IPS-20b (cell line): ENCODE measurements around the gene BPIFB2.

Experiments
- H3K27ac ChIP-seq: one replicate; pipeline ENCODE4 v1.5.1; 2013; ENCODE audit warnings: low read length
- H3K27me3 ChIP-seq: 2 replicates; pipeline ENCODE4 v1.6.1; 2013; ENCODE audit warnings: mild to moderate bottlenecking, low read length, inconsistent platforms; ENCODE audit not compliant: insufficient read depth
- H3K36me3 ChIP-seq: 2 replicates; pipeline ENCODE4 v1.6.1; 2013; ENCODE audit warnings: low read depth, mild to moderate bottlenecking, inconsistent platforms, low read length, moderate library complexity; ENCODE audit not compliant: insufficient read depth
- H3K4me1 ChIP-seq: 2 replicates; pipeline ENCODE4 v1.6.1; 2013; ENCODE audit warnings: mild to moderate bottlenecking, control low read depth, inconsistent platforms, low read length, moderate library complexity; ENCODE audit not compliant: insufficient read depth
- H3K4me3 ChIP-seq: 2 replicates; pipeline ENCODE4 v1.5.1; 2013; ENCODE audit warnings: mild to moderate bottlenecking, low read length, inconsistent platforms
- H3K9ac ChIP-seq: 2 replicates; pipeline ENCODE4 v1.6.1; 2013; ENCODE audit warnings: low read depth, mild to moderate bottlenecking, inconsistent platforms, low read length, moderate library complexity
- H3K9me3 ChIP-seq: 2 replicates; pipeline ENCODE4 v1.6.1; 2013; ENCODE audit warnings: mild to moderate bottlenecking, low read depth, low read length, inconsistent platforms; ENCODE audit not compliant: insufficient read depth

BPIFB2 gene

GRCh38 chr20:33013701-33014326 lies 6.3 kb downstream of the BPIFB2 start:
- Histone ChIP-seq H3K4me3 (no peak overlapping the region), H3K9ac (no peak overlapping the region), H3K9me3 (no peaks in the 10 kb centered on the region), H3K36me3 (no peaks in the 10 kb centered on the region), H3K4me1 (no peaks in the 10 kb centered on the region), H3K27me3 (no peaks in the 10 kb centered on the region), H3K27ac (no peak overlapping the region)

GRCh38 chr20:33014336-33015113 lies 7.0 kb downstream of the BPIFB2 start:
- Histone ChIP-seq H3K4me1 (no peaks in the 10 kb centered on the region), H3K9me3 (no peaks in the 10 kb centered on the region), H3K9ac (no peak overlapping the region), H3K4me3 (no peak overlapping the region), H3K27me3 (no peaks in the 10 kb centered on the region), H3K36me3 (no peaks in the 10 kb centered on the region), H3K27ac (no peak overlapping the region)

GRCh38 chr20:33015114-33015484 lies 7.6 kb downstream of the BPIFB2 start:
- no peaks in the 10 kb centered on the region for H3K4me1 ChIP-seq
- no peaks in the 10 kb centered on the region for H3K9me3 ChIP-seq
- no peak overlapping the region for H3K9ac ChIP-seq
- no peaks in the 10 kb centered on the region for H3K36me3 ChIP-seq
- no peak overlapping the region for H3K4me3 ChIP-seq
- no peak overlapping the region for H3K27ac ChIP-seq
- H3K27me3 ChIP-seq = no peaks in the 10 kb centered on the region

GRCh38 chr20:33015700-33016580 lies 8.4 kb downstream of the BPIFB2 start:
- Histone ChIP-seq H3K9me3 (no peaks in the 10 kb centered on the region), H3K4me3 (no peak overlapping the region), H3K36me3 (no peaks in the 10 kb centered on the region), H3K27me3 (no peaks in the 10 kb centered on the region), H3K4me1 (no peaks in the 10 kb centered on the region), H3K27ac (no peak overlapping the region), H3K9ac (no peak overlapping the region)

GRCh38 chr20:33016581-33017109 lies 9.1 kb downstream of the BPIFB2 start:
- Histone ChIP-seq H3K9me3 (no peaks in the 10 kb centered on the region), H3K27ac (no peak overlapping the region), H3K4me3 (no peak overlapping the region), H3K27me3 (no peaks in the 10 kb centered on the region), H3K4me1 (no peaks in the 10 kb centered on the region), H3K9ac (no peak overlapping the region), H3K36me3 (no peaks in the 10 kb centered on the region)

- no peak overlapping the region for H3K9ac ChIP-seq
- no peaks in the 10 kb centered on the region for H3K27me3 ChIP-seq
- H3K36me3 ChIP-seq = no peaks in the 10 kb centered on the region
- H3K4me3 ChIP-seq = no peak overlapping the region
- no peak overlapping the region for H3K27ac ChIP-seq
- no peaks in the 10 kb centered on the region for H3K9me3 ChIP-seq
- no peaks in the 10 kb centered on the region for H3K4me1 ChIP-seq
Observed at GRCh38 chr20:33017542-33017941, 10.0 kb downstream of the BPIFB2 start.

GRCh38 chr20:33018169-33018931 lies 10.8 kb downstream of the BPIFB2 start:
- Histone ChIP-seq H3K9me3 (no peaks in the 10 kb centered on the region), H3K4me1 (no peaks in the 10 kb centered on the region), H3K27ac (no peak overlapping the region), H3K27me3 (no peaks in the 10 kb centered on the region), H3K36me3 (no peaks in the 10 kb centered on the region), H3K4me3 (no peak overlapping the region), H3K9ac (no peak overlapping the region)

- no peaks in the 10 kb centered on the region for H3K27me3 ChIP-seq
- no peaks in the 10 kb centered on the region for H3K36me3 ChIP-seq
- no peak overlapping the region for H3K4me3 ChIP-seq
- no peak overlapping the region for H3K27ac ChIP-seq
- no peaks in the 10 kb centered on the region for H3K9me3 ChIP-seq
- no peak overlapping the region for H3K9ac ChIP-seq
- H3K4me1 ChIP-seq = no peaks in the 10 kb centered on the region
Observed at GRCh38 chr20:33019465-33020277, 12.2 kb downstream of the BPIFB2 start.

GRCh38 chr20:33020278-33021161 lies 13.0 kb downstream of the BPIFB2 start:
- Histone ChIP-seq H3K4me3 (no peak overlapping the region), H3K9ac (no peak overlapping the region), H3K27ac (no peak overlapping the region), H3K27me3 (no peaks in the 10 kb centered on the region), H3K9me3 (no peaks in the 10 kb centered on the region), H3K4me1 (no peaks in the 10 kb centered on the region), H3K36me3 (no peaks in the 10 kb centered on the region)

- no peaks in the 10 kb centered on the region for H3K36me3 ChIP-seq
- no peak overlapping the region for H3K27ac ChIP-seq
- no peaks in the 10 kb centered on the region for H3K9me3 ChIP-seq
- no peak overlapping the region for H3K4me3 ChIP-seq
- no peaks in the 10 kb centered on the region for H3K27me3 ChIP-seq
- H3K4me1 ChIP-seq = no peaks in the 10 kb centered on the region
- no peak overlapping the region for H3K9ac ChIP-seq
Observed at GRCh38 chr20:33021879-33022278, 14.4 kb downstream of the BPIFB2 start.
